Stomach smooth muscle (tissue), 2 donors: ENCODE results near the gene CBFA2T2.
A peak's percentile ranks its signal among the peaks of the same experiment; 100 is the strongest.
"Not testable (repeated sequence)": the region's sequence is repeated elsewhere in the genome, so short reads cannot be mapped to it uniquely, and the experiment has no call there.

Source experiments
- H3K27ac ChIP-seq: one replicate; pipeline ENCODE4 v1.7.0; 2013; ENCODE audit warnings: mild to moderate bottlenecking, low read length, inconsistent platforms
- H3K27me3 ChIP-seq, 2 donors: one replicate each; pipeline ENCODE4 v1.7.0; 2013; ENCODE audit warnings: low read length in 2 of 2; ENCODE audit not compliant: insufficient read depth in 2 of 2, control insufficient read depth in 1 of 2
- H3K36me3 ChIP-seq, 2 donors: one replicate each; pipeline ENCODE4 v1.7.0; 2013; ENCODE audit warnings: low read length in 2 of 2; ENCODE audit not compliant: control insufficient read depth in 2 of 2, insufficient read depth in 2 of 2
- H3K4me1 ChIP-seq: one replicate; pipeline ENCODE4 v1.7.0; 2013; ENCODE audit warnings: low read length; ENCODE audit not compliant: control insufficient read depth, insufficient read depth
- H3K4me3 ChIP-seq, 2 donors: one replicate each; pipeline ENCODE4 v1.7.0; 2013; ENCODE audit warnings: low read length in 2 of 2
- H3K9ac ChIP-seq, 2 donors: one replicate each; pipeline ENCODE4 v1.7.0; 2013; ENCODE audit warnings: low read length in 2 of 2, mild to moderate bottlenecking in 1 of 2
- H3K9me3 ChIP-seq, 2 donors: one replicate each; pipeline ENCODE4 v1.7.0; 2013; ENCODE audit warnings: low read length in 2 of 2; ENCODE audit not compliant: control insufficient read depth in 2 of 2
- donor health status: healthy.
- donor health status: Pancreatic carcinoma.

CBFA2T2 gene

DNA sequence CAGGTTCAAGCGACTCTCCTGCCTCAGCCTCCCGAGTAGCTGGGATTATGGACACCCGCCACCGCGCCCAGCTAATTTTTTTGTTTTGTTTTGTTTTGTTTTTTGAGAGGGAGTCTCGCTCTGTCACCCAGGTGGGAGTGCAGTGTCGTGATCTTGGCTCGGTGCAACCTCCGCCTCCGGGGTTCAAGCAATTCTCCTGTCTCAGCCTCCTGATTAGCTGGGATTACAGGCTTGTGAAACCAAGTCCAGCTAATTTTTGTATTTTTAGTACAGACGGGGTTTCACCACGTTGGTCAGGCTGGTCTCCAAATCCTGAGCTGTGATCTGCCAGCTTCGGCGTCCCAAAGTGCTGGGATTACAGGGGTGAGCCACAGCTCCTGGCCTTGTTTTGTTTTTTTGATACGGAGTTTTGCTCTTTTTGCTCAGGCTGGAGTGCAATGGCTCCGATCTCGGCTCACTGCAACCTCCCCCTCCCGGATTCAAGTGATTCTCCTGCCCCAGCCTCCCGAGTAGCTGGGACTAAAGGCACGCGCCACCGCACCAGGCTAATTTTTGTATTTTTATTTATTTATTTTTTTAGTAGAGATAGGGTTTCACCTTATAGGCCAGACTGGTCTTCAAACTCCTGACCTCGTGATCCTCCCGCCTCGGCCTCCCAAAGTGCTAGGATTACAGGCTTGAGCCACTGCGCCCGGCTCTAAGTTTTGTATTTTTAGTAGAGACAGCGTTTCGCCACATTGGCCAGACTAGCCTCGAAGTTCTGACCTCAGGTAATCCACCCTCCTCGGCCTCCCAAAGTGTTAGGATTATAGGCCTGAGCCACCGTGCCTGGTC, 1.0 kb upstream of the CBFA2T2 start:
- not testable (repeated sequence) for H3K36me3 ChIP-seq, H3K27ac ChIP-seq, H3K27me3 ChIP-seq, H3K9me3 ChIP-seq
- peak overlapping the region in 1 of 2 donors; percentile 78 for H3K4me3 ChIP-seq
- H3K9ac ChIP-seq, result peak overlapping the region in 1 of 2 donors; percentile 89
- H3K4me1 ChIP-seq, result peaks cover 11% of the 10 kb centered on the region

DNA sequence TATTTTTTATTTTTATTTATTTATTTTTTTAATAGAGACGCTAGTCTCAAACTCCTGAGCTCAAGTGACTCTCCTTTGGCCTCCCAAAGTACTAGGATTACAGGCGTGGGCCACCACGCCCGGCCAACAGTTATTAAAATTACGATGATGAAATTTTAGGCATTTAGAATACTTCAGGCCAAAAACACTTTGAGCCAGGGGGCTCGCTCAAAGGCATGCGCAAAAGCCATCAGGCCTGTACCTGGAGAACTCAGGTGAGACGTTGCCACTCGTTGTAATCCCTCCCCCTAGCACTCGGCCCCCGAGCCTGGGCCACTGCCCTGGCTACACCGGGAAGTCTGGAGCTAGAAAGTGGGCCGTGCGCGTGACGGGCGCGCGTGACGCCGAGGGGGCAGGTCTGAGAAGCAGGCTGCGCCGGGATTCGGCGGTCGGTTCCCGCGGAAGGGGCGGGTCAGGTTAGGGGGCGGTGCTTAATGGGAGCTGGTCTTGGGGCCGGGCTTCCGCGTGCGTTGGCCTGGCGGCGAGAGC, 337 bp upstream of the CBFA2T2 start:
- H3K4me3 ChIP-seq, result peak overlapping the region; percentile 77 to 78
- peaks cover 11% of the 10 kb centered on the region for H3K4me1 ChIP-seq
- H3K9ac ChIP-seq, result peak overlapping the region; percentile 86 to 89
- H3K9me3 ChIP-seq, result no peaks in the 10 kb centered on the region
- H3K27me3 ChIP-seq, result no peaks in the 10 kb centered on the region
- H3K27ac ChIP-seq, result peak overlapping the region; percentile 89
- no peaks in the 10 kb centered on the region for H3K36me3 ChIP-seq

GRCh38 chr20:33490934-33491656, 1.2 kb downstream of the CBFA2T2 start:
- no peaks in the 10 kb centered on the region for H3K27me3 ChIP-seq
- no peaks in the 10 kb centered on the region for H3K36me3 ChIP-seq
- H3K4me1 ChIP-seq, result peaks cover 12% of the 10 kb centered on the region
- peak overlapping the region; percentile 67 for H3K27ac ChIP-seq
- peak overlapping the region; percentile 78 to 83 for H3K9ac ChIP-seq
- H3K4me3 ChIP-seq, result peak overlapping the region; percentile 87 to 99
- H3K9me3 ChIP-seq, result no peaks in the 10 kb centered on the region

DNA sequence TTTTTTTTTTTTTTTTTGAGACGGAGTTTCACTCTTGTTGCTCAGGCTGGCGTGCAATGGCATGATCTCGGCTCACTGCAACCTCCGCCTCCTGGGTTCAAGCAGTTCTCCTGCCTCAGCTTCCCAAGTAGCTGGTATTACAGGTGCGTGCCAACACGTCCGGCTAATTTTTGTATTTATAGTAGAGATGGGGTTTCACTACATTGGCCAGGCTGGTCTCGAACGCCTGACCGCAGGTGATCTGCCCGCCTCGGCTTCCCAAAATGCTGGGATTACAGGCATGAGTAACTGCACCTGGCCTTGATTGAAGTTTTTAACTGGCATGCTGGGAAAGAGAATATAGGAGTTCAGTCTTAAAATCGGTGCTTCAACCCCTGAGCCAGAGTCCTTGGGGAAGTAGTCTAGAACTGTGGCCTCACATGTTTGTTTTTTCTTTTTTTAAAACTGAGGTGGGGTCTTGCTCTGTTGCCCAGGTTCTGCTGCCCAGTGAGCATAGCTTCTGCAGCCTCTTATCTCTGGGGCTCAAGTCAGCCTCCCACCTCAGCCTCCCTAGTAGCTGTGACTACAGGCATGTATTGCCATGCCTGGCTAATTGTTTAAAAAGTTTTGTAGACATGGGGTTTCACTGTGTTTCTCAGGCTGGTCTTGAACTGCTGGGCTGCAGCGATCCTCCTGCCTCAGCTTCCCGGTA, 3.3 kb downstream of the CBFA2T2 start:
- Histone ChIP-seq H3K27me3 (no peaks in the 10 kb centered on the region), H3K36me3 (no peaks in the 10 kb centered on the region), H3K27ac (no peak overlapping the region), H3K4me3 (no peak overlapping the region), H3K9me3 (no peaks in the 10 kb centered on the region), H3K9ac (no peak overlapping the region), H3K4me1 (peaks cover 13% of the 10 kb centered on the region)

GRCh38 chr20:33496776-33497175, 6.9 kb downstream of the CBFA2T2 start:
- H3K4me3 ChIP-seq, H3K9me3 ChIP-seq, H3K9ac ChIP-seq, H3K27ac ChIP-seq, H3K4me1 ChIP-seq, H3K36me3 ChIP-seq, H3K27me3 ChIP-seq: not testable (repeated sequence)

DNA sequence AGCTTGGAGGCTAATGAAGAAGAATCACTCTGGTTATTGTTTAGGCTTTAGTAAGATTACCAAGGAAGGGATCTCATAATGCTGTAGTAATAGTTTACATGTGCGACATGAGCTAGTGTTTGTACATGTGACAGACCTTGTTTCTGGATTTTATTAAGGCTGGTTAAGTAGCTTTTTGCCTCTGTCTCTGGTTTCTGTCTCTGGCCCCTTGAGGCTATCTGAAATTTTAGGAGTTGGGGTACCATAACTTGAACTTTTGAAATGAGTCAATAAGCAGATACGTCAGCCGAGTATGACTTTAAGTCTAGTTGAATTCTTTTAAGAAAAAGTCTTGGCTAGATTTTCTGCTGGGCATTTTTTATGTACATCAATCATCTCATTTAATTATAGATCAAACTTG, 9.5 kb downstream of the CBFA2T2 start:
- H3K9me3 ChIP-seq, result no peaks in the 10 kb centered on the region
- no peaks in the 10 kb centered on the region for H3K27me3 ChIP-seq
- no peak overlapping the region for H3K27ac ChIP-seq

DNA sequence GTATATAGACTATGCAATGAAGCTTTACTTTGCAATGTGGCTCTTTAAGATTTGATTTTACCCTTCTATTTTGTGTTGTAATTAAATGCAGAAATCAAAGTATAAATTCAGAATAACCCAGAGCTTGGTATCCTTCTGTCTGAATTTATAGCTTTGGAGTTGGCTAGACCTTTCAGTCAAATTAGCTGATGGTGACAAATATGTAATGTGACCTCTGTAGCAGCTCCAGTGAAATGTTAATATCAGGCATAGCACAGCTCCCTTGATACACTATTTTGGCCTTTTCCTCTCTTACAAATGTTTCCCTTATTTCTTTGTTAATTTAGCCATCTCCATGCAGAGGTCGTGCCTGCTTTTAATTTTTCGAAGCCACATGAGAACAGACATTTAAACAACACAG, 11.1 kb downstream of the CBFA2T2 start:
- no peaks in the 10 kb centered on the region for H3K27me3 ChIP-seq
- no peaks in the 10 kb centered on the region for H3K36me3 ChIP-seq
- H3K4me3 ChIP-seq, result no peak overlapping the region
- H3K27ac ChIP-seq, result no peak overlapping the region
- no peak overlapping the region for H3K9ac ChIP-seq
- no peaks in the 10 kb centered on the region for H3K9me3 ChIP-seq
- H3K4me1 ChIP-seq, result peaks cover 2% of the 10 kb centered on the region

More for the DNA sequence above, 9.5 kb downstream of the CBFA2T2 start:
- no peak overlapping the region for H3K4me3 ChIP-seq
- H3K9ac ChIP-seq, result no peak overlapping the region
- H3K36me3 ChIP-seq, result no peaks in the 10 kb centered on the region
- peaks cover 2% of the 10 kb centered on the region for H3K4me1 ChIP-seq

DNA sequence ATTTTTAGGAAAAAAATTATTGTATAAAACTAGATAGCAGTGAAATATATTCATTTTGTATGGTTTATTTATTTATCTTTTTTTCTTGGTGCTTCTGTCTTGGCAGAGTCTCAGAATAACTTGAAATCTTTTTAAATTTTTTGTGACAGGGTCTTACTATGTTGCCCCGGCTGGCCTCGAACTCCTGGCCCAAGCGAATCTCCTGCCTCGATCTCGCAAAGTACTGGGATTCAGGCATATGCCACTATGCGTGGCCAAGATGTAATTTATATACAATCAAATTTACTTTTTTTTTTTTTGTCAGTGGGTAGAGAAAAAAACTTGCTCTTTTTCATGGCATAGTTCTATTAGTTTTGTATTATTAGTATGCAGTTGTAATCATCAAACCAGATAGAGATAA, 13.7 kb downstream of the CBFA2T2 start:
- H3K4me1 ChIP-seq, result no peaks in the 10 kb centered on the region
- H3K36me3 ChIP-seq, result no peaks in the 10 kb centered on the region
- H3K4me3 ChIP-seq, result no peak overlapping the region
- no peaks in the 10 kb centered on the region for H3K27me3 ChIP-seq
- no peaks in the 10 kb centered on the region for H3K9me3 ChIP-seq
- no peak overlapping the region for H3K27ac ChIP-seq
- no peak overlapping the region for H3K9ac ChIP-seq

GRCh38 chr20:33506576-33506975, 16.7 kb downstream of the CBFA2T2 start:
- Histone ChIP-seq H3K27me3 (no peaks in the 10 kb centered on the region), H3K9ac (no peak overlapping the region), H3K36me3 (no peaks in the 10 kb centered on the region), H3K27ac (no peak overlapping the region), H3K9me3 (no peaks in the 10 kb centered on the region), H3K4me1 (no peaks in the 10 kb centered on the region), H3K4me3 (no peak overlapping the region)

DNA sequence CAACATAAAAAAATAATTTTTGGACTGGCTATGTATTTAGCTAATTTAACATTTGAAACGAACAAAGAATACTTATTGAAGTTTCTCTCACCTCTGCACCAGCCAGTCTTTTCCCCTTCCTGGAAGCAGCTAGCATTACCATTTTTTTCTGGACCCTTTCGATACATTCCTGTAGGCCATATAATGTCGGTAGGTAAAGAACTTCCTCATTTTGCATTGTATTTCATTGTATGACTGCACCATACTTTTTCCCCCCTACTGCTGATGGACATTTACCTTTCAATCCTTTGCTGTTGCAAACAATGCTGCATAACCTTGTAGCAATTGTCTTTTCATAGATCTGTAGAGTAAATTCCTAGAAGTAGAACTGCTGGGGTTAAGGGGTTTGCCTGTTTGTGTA, 17.6 kb downstream of the CBFA2T2 start:
- no peaks in the 10 kb centered on the region for H3K9me3 ChIP-seq
- no peaks in the 10 kb centered on the region for H3K27me3 ChIP-seq
- H3K4me1 ChIP-seq, result no peaks in the 10 kb centered on the region
- no peaks in the 10 kb centered on the region for H3K36me3 ChIP-seq
- no peak overlapping the region for H3K4me3 ChIP-seq
- no peak overlapping the region for H3K9ac ChIP-seq
- no peak overlapping the region for H3K27ac ChIP-seq
